Sigmoid colon (tissue), 4 donors: Measurements from ENCODE around the gene SERPING1.

ENCODE experiments used
- CTCF ChIP-seq, 4 experiments: fragments of 450-650 bp in 3 of 4; fragments of 200-600 bp in 1 of 4; IDR thresholded peaks; one replicate each; pipeline ENCODE4 v1.5.1; 2016 to 2019; ENCODE audit warnings: antibody characterized with exemption in 4 of 4, mild to moderate bottlenecking in 3 of 4, moderate library complexity in 2 of 4
- EP300 ChIP-seq, 4 donors: sonication (generic); formaldehyde crosslinking; IDR thresholded peaks; one replicate each; pipeline ENCODE4 v1.6.1; 2017; ENCODE audit warnings: antibody characterized with exemption in 4 of 4
- POLR2A ChIP-seq, 2 donors: fragments of 450-650 bp; IDR thresholded peaks; one replicate each; pipeline ENCODE4 v1.6.1; 2016; ENCODE audit warnings: antibody characterized with exemption in 2 of 2, mild to moderate bottlenecking in 2 of 2, moderate library complexity in 2 of 2
- POLR2AphosphoS5 ChIP-seq, 4 donors: sonication (generic); formaldehyde crosslinking; IDR thresholded peaks; one replicate each; pipeline ENCODE4 v1.6.1; 2017; ENCODE audit warnings: antibody characterized with exemption in 4 of 4

- TF ChIP-seq EP300 (IDR thresholded peaks at IDR 0.05) (no peak), POLR2AphosphoS5 (IDR thresholded peaks at IDR 0.05) (no peak), CTCF (IDR thresholded peaks at IDR 0.05) (no peak), POLR2A (IDR thresholded peaks at IDR 0.05) (no peak)
Measured at GRCh38 chr11:57662893-57663292, 65.4 kb downstream of the SERPING1 start.
